MM.1S (cell line): ENCODE results near the gene CAB39L.

Experiments
- EZH2 ChIP-seq: fragments of 300-600 bp; sonication (generic); optimal IDR thresholded peaks from 2 replicates; pipeline ENCODE3; 2017; ENCODE audit warnings: low read depth, mild to moderate bottlenecking, antibody characterized with exemption, low read length, mixed read lengths
- TF ChIP-seq, protein P1 (sequence below): fragments of 300-600 bp; sonication (generic); IDR thresholded peaks from 2 replicates; pipeline ENCODE4 v1.5.1; 2016; ENCODE audit warnings: antibody characterized with exemption, low read length, mixed read lengths

- no peak for TF ChIP-seq EZH2
- TF ChIP-seq, protein P1, sequence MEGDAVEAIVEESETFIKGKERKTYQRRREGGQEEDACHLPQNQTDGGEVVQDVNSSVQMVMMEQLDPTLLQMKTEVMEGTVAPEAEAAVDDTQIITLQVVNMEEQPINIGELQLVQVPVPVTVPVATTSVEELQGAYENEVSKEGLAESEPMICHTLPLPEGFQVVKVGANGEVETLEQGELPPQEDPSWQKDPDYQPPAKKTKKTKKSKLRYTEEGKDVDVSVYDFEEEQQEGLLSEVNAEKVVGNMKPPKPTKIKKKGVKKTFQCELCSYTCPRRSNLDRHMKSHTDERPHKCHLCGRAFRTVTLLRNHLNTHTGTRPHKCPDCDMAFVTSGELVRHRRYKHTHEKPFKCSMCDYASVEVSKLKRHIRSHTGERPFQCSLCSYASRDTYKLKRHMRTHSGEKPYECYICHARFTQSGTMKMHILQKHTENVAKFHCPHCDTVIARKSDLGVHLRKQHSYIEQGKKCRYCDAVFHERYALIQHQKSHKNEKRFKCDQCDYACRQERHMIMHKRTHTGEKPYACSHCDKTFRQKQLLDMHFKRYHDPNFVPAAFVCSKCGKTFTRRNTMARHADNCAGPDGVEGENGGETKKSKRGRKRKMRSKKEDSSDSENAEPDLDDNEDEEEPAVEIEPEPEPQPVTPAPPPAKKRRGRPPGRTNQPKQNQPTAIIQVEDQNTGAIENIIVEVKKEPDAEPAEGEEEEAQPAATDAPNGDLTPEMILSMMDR, result no peak
Measured at GRCh38 chr13:49386664-49387063, 57.2 kb downstream of the CAB39L start.
